ENCODE data around the gene CHRNE. TPM values are rescaled to one million over a fixed set of nuclear protein-coding genes. Genes with fewer than 3 reads are reported as not detected.

CHRNE gene
- polyA plus RNA-seq, 2 of the 4 experiments (the other 2 are of a cell fraction): 0.10 to 0.13 TPM

- ChIA-PET POLR2A (interaction anchor here (0.5 to 1.8 kb wide), 2 partner anchors 32 to 177 kb away, joined by 4 to 8 read pairs; partner anchors contain the start of gene SPAG7), CTCF (interaction anchor here (1.0 to 2.6 kb wide), 3 partner anchors 27 to 52 kb away, joined by 3 to 14 read pairs (median 5); partner anchors contain the start of gene CAMTA2)
- DNase-seq (ENCODE audit: low read depth in 1 of 2, low spot score in 1 of 2) (no peak), ATAC-seq (no peak), FAIRE-seq (no peak)
- peaks cover 10% of the 10 kb centered on the region for H3K4me1 ChIP-seq
- TF ChIP-seq MAFK (IDR thresholded peaks at IDR 0.05; ENCODE audit: partially characterized antibody) (no peak), CHD2 (IDR thresholded peaks at IDR 0.05; ENCODE audit: low read length, partially characterized antibody) (no peak), PHF8 (IDR thresholded peaks at IDR 0.05; ENCODE audit: borderline replicate concordance, low read depth) (no peak), ZC3H11A (IDR thresholded peaks at IDR 0.05) (no peak), FOSL2 (IDR thresholded peaks at IDR 0.05) (no peak), FOSL2 (CRISPR knock-in tag; IDR thresholded peaks at IDR 0.05) (no peak), KDM5A (IDR thresholded peaks at IDR 0.05) (no peak)
- H3K27ac ChIP-seq: no peak overlapping the region
- H3K4me3 ChIP-seq: no peak overlapping the region
- H3K9me3 ChIP-seq: no peaks in the 10 kb centered on the region
- H3K4me2 ChIP-seq: no peak overlapping the region
These were observed 32.8 kb upstream of the CHRNE start for GRCh38 chr17:4935650-4936049.

GRCh38 chr17:4934173-4934979, 31.5 kb upstream of the CHRNE start:
- peak in 1 of 2 experiments; percentile 57; a peak in 4 of 6 replicates for ATAC-seq
- TF ChIP-seq POLR2A (IDR thresholded peaks at IDR 0.05; ENCODE audit: low read length): peak; percentile 10; the same call in 1 of the 2 replicates
- TF ChIP-seq ZNF302 (CRISPR knock-in tag; IDR thresholded peaks at IDR 0.05): no peak
- POLR2A ChIA-PET: no interaction called here
- H3K9me3 ChIP-seq: no peaks in the 10 kb centered on the region
- WGBS (ENCODE audit: missing lambda C conversion rate): 79% methylated on average over 14 of the region's 14 CpGs
- CTCF ChIA-PET: interaction anchor here (0.6 to 1.3 kb wide), 4 partner anchors 25 to 1003 kb away, joined by 3 to 4 read pairs (median 3); no protein-coding TSS in a partner anchor
- no peak overlapping the region for H3K27ac ChIP-seq
- peaks cover 10% of the 10 kb centered on the region for H3K4me1 ChIP-seq
- no peak for DNase-seq (ENCODE audit: low read depth in 1 of 2, low spot score in 1 of 2)
- H3K4me2 ChIP-seq: no peak overlapping the region
- FAIRE-seq: no peak
- H3K4me3 ChIP-seq: no peak overlapping the region

GRCh38 chr17:4933646-4934045, 30.7 kb upstream of the CHRNE start:
- FAIRE-seq: no peak
- DNase-seq (ENCODE audit: low read depth in 1 of 2, low spot score in 1 of 2): no peak
- 93% methylated on average over 8 of the region's 16 CpGs for WGBS (ENCODE audit: missing lambda C conversion rate)
- ChIA-PET POLR2A (no interaction called here), CTCF (interaction anchor here (0.6 to 2.0 kb wide), 5 partner anchors 9 to 1002 kb away, joined by 3 to 7 read pairs (median 3); no protein-coding TSS in a partner anchor)
- H3K4me2 ChIP-seq: no peak overlapping the region
- ATAC-seq: no peak
- TF ChIP-seq NR3C1 (IDR thresholded peaks at IDR 0.05) (no peak), HMGXB4 (CRISPR knock-in tag; IDR thresholded peaks at IDR 0.05; ENCODE audit: borderline replicate concordance) (no peak), BHLHE40 (IDR thresholded peaks at IDR 0.05; ENCODE audit: low read depth, low read length) (no peak), PBX3 (IDR thresholded peaks at IDR 0.05) (no peak), ELK1 (IDR thresholded peaks at IDR 0.05; ENCODE audit: low read depth, low read length) (no peak), POLR2A (IDR thresholded peaks at IDR 0.05; ENCODE audit: low read length) (no peak), RCOR1 (IDR thresholded peaks at IDR 0.05; ENCODE audit: low read depth, low read length) (no peak), ZC3H11A (IDR thresholded peaks at IDR 0.05) (no peak), EHF (CRISPR knock-in tag; IDR thresholded peaks at IDR 0.05) (no peak), ZFP36 (IDR thresholded peaks at IDR 0.05; ENCODE audit: borderline replicate concordance, partially characterized antibody) (no peak), FOSB (CRISPR knock-in tag; IDR thresholded peaks at IDR 0.05) (no peak), JUN (IDR thresholded peaks at IDR 0.05) (no peak)
- H3K4me3 ChIP-seq: no peak overlapping the region
- no peak overlapping the region for H3K27ac ChIP-seq
- H3K9me3 ChIP-seq: no peaks in the 10 kb centered on the region
- peaks cover 6% of the 10 kb centered on the region for H3K4me1 ChIP-seq
